ENCODE results near the gene DNAH12. TPM values are rescaled to one million over a fixed set of nuclear protein-coding genes. Genes with fewer than 3 reads are reported as not detected.

Gene DNAH12
- total and polyA plus RNA-seq, 9 of the 15 experiments (the other 6 are each of a cell fraction or from before 2014, with no cell fraction given): 0.01 to 0.04 (median 0.01) TPM; not detected in 5

- TF ChIP-seq, protein P1, sequence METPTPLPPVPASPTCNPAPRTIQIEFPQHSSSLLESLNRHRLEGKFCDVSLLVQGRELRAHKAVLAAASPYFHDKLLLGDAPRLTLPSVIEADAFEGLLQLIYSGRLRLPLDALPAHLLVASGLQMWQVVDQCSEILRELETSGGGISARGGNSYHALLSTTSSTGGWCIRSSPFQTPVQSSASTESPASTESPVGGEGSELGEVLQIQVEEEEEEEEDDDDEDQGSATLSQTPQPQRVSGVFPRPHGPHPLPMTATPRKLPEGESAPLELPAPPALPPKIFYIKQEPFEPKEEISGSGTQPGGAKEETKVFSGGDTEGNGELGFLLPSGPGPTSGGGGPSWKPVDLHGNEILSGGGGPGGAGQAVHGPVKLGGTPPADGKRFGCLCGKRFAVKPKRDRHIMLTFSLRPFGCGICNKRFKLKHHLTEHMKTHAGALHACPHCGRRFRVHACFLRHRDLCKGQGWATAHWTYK (CRISPR knock-in tag; IDR thresholded peaks at IDR 0.05): no peak
- TF ChIP-seq, protein P2, sequence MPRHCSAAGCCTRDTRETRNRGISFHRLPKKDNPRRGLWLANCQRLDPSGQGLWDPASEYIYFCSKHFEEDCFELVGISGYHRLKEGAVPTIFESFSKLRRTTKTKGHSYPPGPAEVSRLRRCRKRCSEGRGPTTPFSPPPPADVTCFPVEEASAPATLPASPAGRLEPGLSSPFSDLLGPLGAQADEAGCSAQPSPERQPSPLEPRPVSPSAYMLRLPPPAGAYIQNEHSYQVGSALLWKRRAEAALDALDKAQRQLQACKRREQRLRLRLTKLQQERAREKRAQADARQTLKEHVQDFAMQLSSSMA (CRISPR knock-in tag; IDR thresholded peaks at IDR 0.05): no peak
- TF ChIP-seq ZC3H8 (IDR thresholded peaks at IDR 0.05) (no peak), CBFA2T2 (conservative IDR thresholded peaks at IDR 0.05) (0 out of 2 replicates have a peak, but pooled peaks have one; percentile 6), NRF1 (conservative IDR thresholded peaks at IDR 0.05 in 1 of 2, IDR thresholded peaks at IDR 0.05 in 1 of 2) (no peak), BRD9 (IDR thresholded peaks at IDR 0.05; ENCODE audit: low read depth, partially characterized antibody) (no peak), LARP7 (IDR thresholded peaks at IDR 0.05) (no peak), ZNF3 (CRISPR knock-in tag; IDR thresholded peaks at IDR 0.05) (no peak), U2AF1 (optimal IDR thresholded peaks at IDR 0.05; ENCODE audit: low read depth, low read length) (no peak), ZNF699 (CRISPR knock-in tag; IDR thresholded peaks at IDR 0.05; ENCODE audit: insufficient replicate concordance) (no peak), MIER1 (IDR thresholded peaks at IDR 0.05; ENCODE audit: low read depth) (no peak), ZKSCAN8 (CRISPR knock-in tag; IDR thresholded peaks at IDR 0.05) (no peak), SREBF1 (IDR thresholded peaks at IDR 0.05; ENCODE audit: borderline replicate concordance, low read depth, low read length) (no peak), FOXA3 (CRISPR knock-in tag; conservative IDR thresholded peaks at IDR 0.05 in 1 of 2, IDR thresholded peaks at IDR 0.05 in 1 of 2) (no peak), CREM (IDR thresholded peaks at IDR 0.05; ENCODE audit: low read depth) (no peak), ZNF507 (tag; conservative IDR thresholded peaks at IDR 0.05) (no peak), POLR2H (tag; IDR thresholded peaks at IDR 0.05; ENCODE audit: low read depth) (no peak), BCL6 (CRISPR knock-in tag; IDR thresholded peaks at IDR 0.05) (no peak)
- TF ChIP-seq, protein P3, sequence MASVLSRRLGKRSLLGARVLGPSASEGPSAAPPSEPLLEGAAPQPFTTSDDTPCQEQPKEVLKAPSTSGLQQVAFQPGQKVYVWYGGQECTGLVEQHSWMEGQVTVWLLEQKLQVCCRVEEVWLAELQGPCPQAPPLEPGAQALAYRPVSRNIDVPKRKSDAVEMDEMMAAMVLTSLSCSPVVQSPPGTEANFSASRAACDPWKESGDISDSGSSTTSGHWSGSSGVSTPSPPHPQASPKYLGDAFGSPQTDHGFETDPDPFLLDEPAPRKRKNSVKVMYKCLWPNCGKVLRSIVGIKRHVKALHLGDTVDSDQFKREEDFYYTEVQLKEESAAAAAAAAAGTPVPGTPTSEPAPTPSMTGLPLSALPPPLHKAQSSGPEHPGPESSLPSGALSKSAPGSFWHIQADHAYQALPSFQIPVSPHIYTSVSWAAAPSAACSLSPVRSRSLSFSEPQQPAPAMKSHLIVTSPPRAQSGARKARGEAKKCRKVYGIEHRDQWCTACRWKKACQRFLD (CRISPR knock-in tag; IDR thresholded peaks at IDR 0.05): no peak
- TF ChIP-seq, protein P4, sequence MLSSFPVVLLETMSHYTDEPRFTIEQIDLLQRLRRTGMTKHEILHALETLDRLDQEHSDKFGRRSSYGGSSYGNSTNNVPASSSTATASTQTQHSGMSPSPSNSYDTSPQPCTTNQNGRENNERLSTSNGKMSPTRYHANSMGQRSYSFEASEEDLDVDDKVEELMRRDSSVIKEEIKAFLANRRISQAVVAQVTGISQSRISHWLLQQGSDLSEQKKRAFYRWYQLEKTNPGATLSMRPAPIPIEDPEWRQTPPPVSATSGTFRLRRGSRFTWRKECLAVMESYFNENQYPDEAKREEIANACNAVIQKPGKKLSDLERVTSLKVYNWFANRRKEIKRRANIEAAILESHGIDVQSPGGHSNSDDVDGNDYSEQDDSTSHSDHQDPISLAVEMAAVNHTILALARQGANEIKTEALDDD (IDR thresholded peaks at IDR 0.05): peak; percentile 89
Measured at GRCh38 chr3:57587905-57588304, 43.8 kb upstream of the DNAH12 start (continued).
